B cell (primary cell): ENCODE data around the gene DLG2.

Experiments
- EZH2 ChIP-seq: IDR thresholded peaks from 2 replicates; pipeline ENCODE4 v1.6.1; 2012; ENCODE audit warnings: borderline replicate concordance, low read depth, mild to moderate bottlenecking, moderate library complexity, low read length; ENCODE audit not compliant: insufficient read depth, poor library complexity, severe bottlenecking
- TF ChIP-seq, protein P1 (sequence below): fragments of 200-600 bp; IDR thresholded peaks from one replicate; pipeline ENCODE4 v1.8.0; 2022; ENCODE audit warnings: antibody characterized with exemption, mild to moderate bottlenecking

DNA sequence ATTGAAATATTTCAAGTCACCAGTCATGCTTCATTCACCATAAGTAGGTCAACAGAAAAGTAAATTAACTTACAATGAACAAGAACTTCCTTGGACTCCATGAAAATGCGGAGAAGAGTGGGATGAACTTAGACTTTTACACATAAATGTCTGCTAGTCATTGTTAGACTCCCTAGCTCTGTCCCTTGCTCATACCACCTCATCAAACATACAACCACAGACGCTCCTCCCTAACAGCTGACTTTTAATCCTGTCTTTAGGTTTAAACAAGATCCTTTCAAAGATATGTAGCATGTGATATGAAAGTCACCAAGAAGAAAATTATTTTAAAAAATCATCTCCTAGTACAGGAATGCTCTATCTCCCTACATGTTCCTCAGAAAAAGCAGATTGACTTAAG, 248.1 kb downstream of the DLG2 start:
- TF ChIP-seq, protein P1, sequence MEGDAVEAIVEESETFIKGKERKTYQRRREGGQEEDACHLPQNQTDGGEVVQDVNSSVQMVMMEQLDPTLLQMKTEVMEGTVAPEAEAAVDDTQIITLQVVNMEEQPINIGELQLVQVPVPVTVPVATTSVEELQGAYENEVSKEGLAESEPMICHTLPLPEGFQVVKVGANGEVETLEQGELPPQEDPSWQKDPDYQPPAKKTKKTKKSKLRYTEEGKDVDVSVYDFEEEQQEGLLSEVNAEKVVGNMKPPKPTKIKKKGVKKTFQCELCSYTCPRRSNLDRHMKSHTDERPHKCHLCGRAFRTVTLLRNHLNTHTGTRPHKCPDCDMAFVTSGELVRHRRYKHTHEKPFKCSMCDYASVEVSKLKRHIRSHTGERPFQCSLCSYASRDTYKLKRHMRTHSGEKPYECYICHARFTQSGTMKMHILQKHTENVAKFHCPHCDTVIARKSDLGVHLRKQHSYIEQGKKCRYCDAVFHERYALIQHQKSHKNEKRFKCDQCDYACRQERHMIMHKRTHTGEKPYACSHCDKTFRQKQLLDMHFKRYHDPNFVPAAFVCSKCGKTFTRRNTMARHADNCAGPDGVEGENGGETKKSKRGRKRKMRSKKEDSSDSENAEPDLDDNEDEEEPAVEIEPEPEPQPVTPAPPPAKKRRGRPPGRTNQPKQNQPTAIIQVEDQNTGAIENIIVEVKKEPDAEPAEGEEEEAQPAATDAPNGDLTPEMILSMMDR = no peak
- TF ChIP-seq EZH2 = no peak
